ENCODE results near the gene MRGPRF. TPM values are rescaled to one million over a fixed set of nuclear protein-coding genes. Genes with fewer than 3 reads are reported as not detected.

MRGPRF gene
- total RNA-seq (2022; extraction: Qiagen RNA extraction) = 0.06 to 0.10 TPM in 2 of 5 replicates, not detected in the others

GRCh38 chr11:69013009-69013951, at the start of gene MRGPRF:
MRGPRF (minus strand) TSS chr11:69013246; CDS start chr11:69009901, 3,345 bp downstream.

GRCh38 chr11:69048694-69049489, 35.8 kb upstream of the MRGPRF start, which contains the start of gene TPCN2:
TPCN2 (plus strand) TSS chr11:69048932; CDS start chr11:69048998, 66 bp downstream.

GRCh38 chr11:68980776-68981065, 32.3 kb downstream of the MRGPRF start, which contains the start of gene MRGPRD:
MRGPRD (minus strand) TSS chr11:68980986; CDS start chr11:68980986, 0 bp downstream.

Other genes starting within 250 kb of the MRGPRF start
- 26.7 to 34.4 TPM (median 30.6 TPM) in 5 replicates for gene CPT1A, start 171.3 kb downstream of the MRGPRF start, total RNA-seq (2022; extraction: Qiagen RNA extraction)
- gene MRPL21, start 109.4 kb downstream of the MRGPRF start, total RNA-seq (2022; extraction: Qiagen RNA extraction) = 108 to 141 TPM (median 134 TPM) in 5 replicates
- 13.2 to 16.2 TPM (median 13.8 TPM) in 5 replicates for gene IGHMBP2, start 109.4 kb downstream of the MRGPRF start, total RNA-seq (2022; extraction: Qiagen RNA extraction)
- not detected in 5 replicates for gene MRGPRD, start 32.3 kb downstream of the MRGPRF start, total RNA-seq (2022; extraction: Qiagen RNA extraction)
- 11.3 to 14.1 TPM (median 12.6 TPM) in 5 replicates for gene TPCN2, start 35.7 kb upstream of the MRGPRF start, total RNA-seq (2022; extraction: Qiagen RNA extraction)
- 0.07 to 0.10 TPM (median 0.08 TPM) in 4 of 5 replicates, not detected in the other for gene SMIM38, start 142.7 kb upstream of the MRGPRF start, total RNA-seq (2022; extraction: Qiagen RNA extraction)

All from A549 treated with Hydrocortisone at 1 μM for 4 hours (cell line).